SU-DHL-6 (cell line): ENCODE data around the gene SRRM4.

Source experiments
- H2AFZ ChIP-seq: fragments of 200-600 bp; sonication (generic); 2 replicates; pipeline ENCODE4 v1.6.1; 2014; ENCODE audit warnings: low read depth, mild to moderate bottlenecking, moderate library complexity, mixed read lengths, antibody characterized with exemption, low read length; ENCODE audit not compliant: severe bottlenecking
- H3F3A ChIP-seq: fragments of 200-600 bp; shearing (Covaris generic); 2 replicates; pipeline ENCODE4 v1.6.0; 2016; ENCODE audit warnings: antibody characterized with exemption, mild to moderate bottlenecking; ENCODE audit not compliant: insufficient read depth
- H3K27ac ChIP-seq: fragments of 200-600 bp; sonication (generic); 2 replicates; pipeline ENCODE4 v1.5.1; 2016; ENCODE audit warnings: low read depth, mild to moderate bottlenecking, low read length, moderate library complexity, mixed read lengths
- H3K27me3 ChIP-seq: fragments of 200-600 bp; sonication (generic), shearing (Covaris generic); 2 replicates; pipeline ENCODE4 v1.6.0; 2014; ENCODE audit warnings: mild to moderate bottlenecking, low read length
- H3K36me3 ChIP-seq: fragments of 200-600 bp; sonication (generic); 2 replicates; pipeline ENCODE4 v1.6.1; 2014; ENCODE audit warnings: mild to moderate bottlenecking, low read length, mixed read lengths
- H3K4me2 ChIP-seq: fragments of 300-600, 200-600 bp; shearing (Covaris generic), sonication (generic); 2 replicates; pipeline ENCODE4 v1.6.0; 2014; ENCODE audit warnings: low read length, low read depth, mild to moderate bottlenecking; ENCODE audit not compliant: poor library complexity, severe bottlenecking
- H3K4me3 ChIP-seq: fragments of 200-600 bp; sonication (generic); 2 replicates; pipeline ENCODE4 v1.5.1; 2014; ENCODE audit warnings: antibody characterized with exemption, low read length, mild to moderate bottlenecking, mixed read lengths; ENCODE audit not compliant: insufficient read depth, poor library complexity, severe bottlenecking
- H3K79me2 ChIP-seq: fragments of 200-600 bp; sonication (generic); 2 replicates; pipeline ENCODE4 v1.6.1; 2014; ENCODE audit warnings: mild to moderate bottlenecking, low read length, moderate library complexity; ENCODE audit not compliant: insufficient read depth
- H3K9ac ChIP-seq: fragments of 200-600 bp; sonication (generic); 2 replicates; pipeline ENCODE4 v1.7.0; 2014; ENCODE audit warnings: mild to moderate bottlenecking, low read length
- H3K9me2 ChIP-seq: fragments of 200-600 bp; sonication (generic); replicated peaks from 2 replicates; pipeline ENCODE4 v1.6.1; 2014; ENCODE audit warnings: low read length; ENCODE audit not compliant: insufficient read depth
- H3K9me3 ChIP-seq: fragments of 200-600 bp; sonication (generic); 2 replicates; pipeline ENCODE4 v1.6.1; 2014; ENCODE audit warnings: low read length, mixed read lengths; ENCODE audit not compliant: insufficient read depth
- H4K20me1 ChIP-seq: fragments of 200-600 bp; sonication (generic); 2 replicates; pipeline ENCODE4 v1.6.1; 2014; ENCODE audit warnings: low read depth, mild to moderate bottlenecking, antibody characterized with exemption, low read length, moderate library complexity, mixed read lengths
- EZH2phosphoT487 ChIP-seq: fragments of 200-600 bp; sonication (generic), shearing (Covaris generic); conservative IDR thresholded peaks from 2 replicates; pipeline ENCODE4 v1.6.1; 2018; ENCODE audit warnings: mild to moderate bottlenecking, antibody characterized with exemption, low read length, moderate library complexity, mixed read lengths
- TF ChIP-seq, protein P1 (sequence below): fragments of 200-600 bp; sonication (generic); IDR thresholded peaks from one replicate; pipeline ENCODE4 v1.5.1; 2017; ENCODE audit warnings: antibody characterized with exemption, mild to moderate bottlenecking, low read length, moderate library complexity; ENCODE audit not compliant: insufficient read depth, poor library complexity, severe bottlenecking

SRRM4 gene, protein sequence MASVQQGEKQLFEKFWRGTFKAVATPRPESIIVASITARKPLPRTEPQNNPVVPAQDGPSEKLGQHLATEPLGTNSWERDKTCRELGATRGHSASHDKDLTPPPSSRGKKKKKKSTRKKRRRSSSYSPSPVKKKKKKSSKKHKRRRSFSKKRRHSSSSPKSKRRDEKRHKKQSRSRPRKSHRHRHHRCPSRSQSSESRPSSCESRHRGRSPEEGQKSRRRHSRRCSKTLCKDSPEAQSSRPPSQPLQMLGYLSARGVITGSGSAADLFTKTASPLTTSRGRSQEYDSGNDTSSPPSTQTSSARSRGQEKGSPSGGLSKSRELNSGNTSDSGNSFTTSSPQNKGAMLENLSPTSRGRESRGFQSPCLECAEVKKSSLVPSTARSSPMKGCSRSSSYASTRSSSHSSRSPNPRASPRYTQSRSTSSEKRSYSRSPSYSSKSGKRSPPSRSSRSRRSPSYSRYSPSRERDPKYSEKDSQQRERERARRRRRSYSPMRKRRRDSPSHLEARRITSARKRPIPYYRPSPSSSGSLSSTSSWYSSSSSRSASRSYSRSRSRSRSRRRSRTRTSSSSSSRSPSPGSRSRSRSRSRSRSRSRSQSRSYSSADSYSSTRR

DNA sequence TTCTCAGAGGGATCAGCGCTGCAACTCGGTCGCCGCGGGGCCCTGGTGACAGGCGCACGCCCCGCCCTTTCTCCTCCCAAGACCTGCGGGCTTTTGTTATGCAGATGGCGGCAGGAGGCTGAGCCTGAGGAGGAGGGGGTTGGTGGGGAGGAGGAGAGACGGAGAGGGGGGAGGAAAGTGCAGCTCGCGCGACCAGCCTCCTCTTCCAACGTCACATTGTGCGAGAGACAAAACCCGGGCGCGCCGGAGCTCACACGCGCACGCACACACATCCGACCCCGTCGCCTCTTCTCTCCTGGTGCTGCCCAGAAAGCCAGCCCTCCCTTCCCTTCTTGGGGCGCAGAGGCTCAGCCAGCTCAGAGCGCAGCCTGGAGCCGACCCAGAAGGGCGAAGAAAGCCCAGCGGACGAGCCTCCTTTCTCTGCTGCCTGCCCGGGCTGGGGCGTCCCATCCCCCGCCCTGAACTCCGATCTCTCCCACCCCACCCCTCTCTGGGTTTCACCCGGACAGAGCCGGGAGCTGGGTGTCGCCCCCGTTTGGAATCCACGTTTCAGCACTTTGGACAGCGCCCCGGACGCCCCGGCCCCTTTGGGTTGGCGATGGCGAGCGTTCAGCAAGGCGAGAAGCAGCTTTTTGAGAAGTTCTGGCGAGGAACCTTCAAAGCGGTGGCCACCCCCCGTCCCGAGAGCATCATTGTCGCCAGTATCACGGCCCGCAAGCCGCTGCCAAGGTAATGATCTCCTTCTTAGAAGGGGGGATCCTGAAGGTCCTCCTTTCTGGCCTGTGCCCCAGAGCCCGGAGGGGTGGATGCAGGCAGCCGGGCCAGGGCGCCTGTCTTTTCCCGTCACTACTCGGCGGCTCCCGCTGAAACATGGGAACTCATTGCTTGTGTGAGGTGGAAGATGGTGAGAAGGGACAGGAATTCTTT is at the start of gene SRRM4:
Gene SRRM4, plus strand, starts transcription at position 257 of the 927 bp plus-strand sequence. Its CDS starts 342 bp downstream, at position 599.
- no peaks in the 10 kb centered on the region for H3K36me3 ChIP-seq
- H3K79me2 ChIP-seq, result no peaks in the 10 kb centered on the region
- no peak within 1 kb of the TSS for H3K9ac ChIP-seq
- H3K27me3 ChIP-seq, result no peaks in the 10 kb centered on the region
- no peaks in the 10 kb centered on the region for H4K20me1 ChIP-seq
- no peaks in the 10 kb centered on the region for H3F3A ChIP-seq
- TF ChIP-seq, protein P1, sequence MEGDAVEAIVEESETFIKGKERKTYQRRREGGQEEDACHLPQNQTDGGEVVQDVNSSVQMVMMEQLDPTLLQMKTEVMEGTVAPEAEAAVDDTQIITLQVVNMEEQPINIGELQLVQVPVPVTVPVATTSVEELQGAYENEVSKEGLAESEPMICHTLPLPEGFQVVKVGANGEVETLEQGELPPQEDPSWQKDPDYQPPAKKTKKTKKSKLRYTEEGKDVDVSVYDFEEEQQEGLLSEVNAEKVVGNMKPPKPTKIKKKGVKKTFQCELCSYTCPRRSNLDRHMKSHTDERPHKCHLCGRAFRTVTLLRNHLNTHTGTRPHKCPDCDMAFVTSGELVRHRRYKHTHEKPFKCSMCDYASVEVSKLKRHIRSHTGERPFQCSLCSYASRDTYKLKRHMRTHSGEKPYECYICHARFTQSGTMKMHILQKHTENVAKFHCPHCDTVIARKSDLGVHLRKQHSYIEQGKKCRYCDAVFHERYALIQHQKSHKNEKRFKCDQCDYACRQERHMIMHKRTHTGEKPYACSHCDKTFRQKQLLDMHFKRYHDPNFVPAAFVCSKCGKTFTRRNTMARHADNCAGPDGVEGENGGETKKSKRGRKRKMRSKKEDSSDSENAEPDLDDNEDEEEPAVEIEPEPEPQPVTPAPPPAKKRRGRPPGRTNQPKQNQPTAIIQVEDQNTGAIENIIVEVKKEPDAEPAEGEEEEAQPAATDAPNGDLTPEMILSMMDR, result no peak
- no peak for TF ChIP-seq EZH2phosphoT487
- H3K9me2 ChIP-seq, result no peaks in the 10 kb centered on the region
- no peak within 1 kb of the TSS for H3K4me3 ChIP-seq
- H3K27ac ChIP-seq, result no peak within 1 kb of the TSS
- no peaks in the 10 kb centered on the region for H3K9me3 ChIP-seq
- H3K4me2 ChIP-seq, result no peak within 1 kb of the TSS
- no peak within 1 kb of the TSS for H2AFZ ChIP-seq

DNA sequence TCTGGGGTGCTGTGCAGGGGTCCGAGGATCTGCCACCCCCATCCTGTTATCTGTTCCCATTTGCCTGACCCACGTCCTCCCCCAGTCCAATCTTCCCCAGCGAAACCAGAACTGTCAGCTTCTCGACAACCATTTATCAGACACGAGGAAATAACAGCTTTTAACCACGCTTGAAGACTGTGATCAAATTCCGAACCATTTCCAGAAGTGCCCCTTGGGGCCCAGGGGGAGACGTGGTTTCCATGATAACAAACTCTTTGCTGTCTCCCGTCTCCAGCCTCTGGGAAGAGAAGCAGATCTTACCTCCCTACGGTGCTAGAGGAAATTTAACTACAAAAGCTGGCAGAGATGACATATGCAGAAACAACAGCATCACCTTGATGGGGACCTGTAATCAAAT is 35.1 kb upstream of the SRRM4 start:
- H4K20me1 ChIP-seq, result no peaks in the 10 kb centered on the region
- no peak overlapping the region for H2AFZ ChIP-seq
- no peak for TF ChIP-seq EZH2phosphoT487
- no peaks in the 10 kb centered on the region for H3K79me2 ChIP-seq
- H3F3A ChIP-seq, result no peaks in the 10 kb centered on the region
- no peak overlapping the region for H3K27ac ChIP-seq
- no peak overlapping the region for H3K4me2 ChIP-seq
- no peaks in the 10 kb centered on the region for H3K27me3 ChIP-seq
- H3K36me3 ChIP-seq, result no peaks in the 10 kb centered on the region
- no peak overlapping the region for H3K4me3 ChIP-seq
- H3K9me2 ChIP-seq, result no peaks in the 10 kb centered on the region
- H3K9me3 ChIP-seq, result no peaks in the 10 kb centered on the region
- H3K9ac ChIP-seq, result no peak overlapping the region

DNA sequence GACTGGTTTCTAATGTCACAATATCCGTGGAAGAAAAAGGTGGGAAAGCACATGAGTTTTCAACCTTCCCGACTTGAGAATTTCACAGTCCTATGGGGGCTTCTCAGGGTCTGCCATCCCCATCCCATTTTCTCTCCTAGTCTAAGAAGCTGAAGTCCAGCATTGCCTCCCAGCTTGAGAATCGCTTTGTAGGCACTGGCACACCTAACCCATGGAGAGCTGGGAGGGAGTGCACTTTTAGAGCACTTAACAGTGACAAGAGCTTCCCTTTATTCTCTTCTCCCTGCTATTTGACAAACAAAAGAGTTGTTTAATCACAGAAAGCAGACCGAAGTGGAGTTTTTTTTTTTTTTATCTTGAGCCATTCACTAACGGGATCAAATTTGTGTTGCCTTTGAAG is 22.8 kb upstream of the SRRM4 start:
- Histone ChIP-seq H3K9ac (no peak overlapping the region), H3K27ac (no peak overlapping the region), H3K36me3 (no peaks in the 10 kb centered on the region), H2AFZ (no peak overlapping the region), H3F3A (no peaks in the 10 kb centered on the region), H3K4me2 (no peak overlapping the region), H3K4me3 (no peak overlapping the region), H4K20me1 (no peaks in the 10 kb centered on the region), H3K27me3 (no peaks in the 10 kb centered on the region), H3K9me2 (no peaks in the 10 kb centered on the region), H3K9me3 (no peaks in the 10 kb centered on the region), H3K79me2 (no peaks in the 10 kb centered on the region)
- TF ChIP-seq, protein P1, result no peak
- TF ChIP-seq EZH2phosphoT487, result no peak
